IPS-20b (cell line): ENCODE measurements around the gene PACSIN2.

Experiments
- H3K27ac ChIP-seq: one replicate; pipeline ENCODE4 v1.5.1; 2013; ENCODE audit warnings: low read length
- H3K27me3 ChIP-seq: 2 replicates; pipeline ENCODE4 v1.6.1; 2013; ENCODE audit warnings: mild to moderate bottlenecking, low read length, inconsistent platforms; ENCODE audit not compliant: insufficient read depth
- H3K36me3 ChIP-seq: 2 replicates; pipeline ENCODE4 v1.6.1; 2013; ENCODE audit warnings: low read depth, mild to moderate bottlenecking, inconsistent platforms, low read length, moderate library complexity; ENCODE audit not compliant: insufficient read depth
- H3K4me1 ChIP-seq: 2 replicates; pipeline ENCODE4 v1.6.1; 2013; ENCODE audit warnings: mild to moderate bottlenecking, control low read depth, inconsistent platforms, low read length, moderate library complexity; ENCODE audit not compliant: insufficient read depth
- H3K4me3 ChIP-seq: 2 replicates; pipeline ENCODE4 v1.5.1; 2013; ENCODE audit warnings: mild to moderate bottlenecking, low read length, inconsistent platforms
- H3K9ac ChIP-seq: 2 replicates; pipeline ENCODE4 v1.6.1; 2013; ENCODE audit warnings: low read depth, mild to moderate bottlenecking, inconsistent platforms, low read length, moderate library complexity
- H3K9me3 ChIP-seq: 2 replicates; pipeline ENCODE4 v1.6.1; 2013; ENCODE audit warnings: mild to moderate bottlenecking, low read depth, low read length, inconsistent platforms; ENCODE audit not compliant: insufficient read depth

The PACSIN2 gene

GRCh38 chr22:43014869-43015676, at the start of gene PACSIN2:
PACSIN2 (minus strand) TSS chr22:43015149; CDS start chr22:42912080, 103,069 bp downstream.
- Histone ChIP-seq H3K4me1 (peaks cover 9% of the 10 kb centered on the region; the same call in 1 of the 2 replicates), H3K27me3 (peaks cover 7% of the 10 kb centered on the region; the same call in 1 of the 2 replicates), H3K27ac (no peak within 1 kb of the TSS), H3K9ac (peak within 1 kb of the TSS; percentile 81), H3K36me3 (no peaks in the 10 kb centered on the region), H3K9me3 (no peaks in the 10 kb centered on the region), H3K4me3 (peak within 1 kb of the TSS; percentile 84)

- H3K9ac ChIP-seq, result no peak overlapping the region
- H3K4me1 ChIP-seq, result no peaks in the 10 kb centered on the region
These were observed 45.2 kb upstream of the PACSIN2 start for GRCh38 chr22:43060183-43060582.

GRCh38 chr22:43057641-43058040, 42.7 kb upstream of the PACSIN2 start:
- no peak overlapping the region for H3K27ac ChIP-seq
- no peak overlapping the region for H3K4me3 ChIP-seq
- H3K27me3 ChIP-seq, result no peaks in the 10 kb centered on the region

More at GRCh38 chr22:43060183-43060582, 45.2 kb upstream of the PACSIN2 start:
- Histone ChIP-seq H3K4me3 (no peak overlapping the region), H3K36me3 (no peaks in the 10 kb centered on the region), H3K27ac (no peak overlapping the region), H3K27me3 (no peaks in the 10 kb centered on the region), H3K9me3 (no peaks in the 10 kb centered on the region)

GRCh38 chr22:43053176-43053575, 38.2 kb upstream of the PACSIN2 start:
- no peaks in the 10 kb centered on the region for H3K36me3 ChIP-seq
- no peaks in the 10 kb centered on the region for H3K4me1 ChIP-seq
- no peak overlapping the region for H3K9ac ChIP-seq
- no peaks in the 10 kb centered on the region for H3K9me3 ChIP-seq
- H3K27me3 ChIP-seq, result no peaks in the 10 kb centered on the region
- H3K27ac ChIP-seq, result no peak overlapping the region
- no peak overlapping the region for H3K4me3 ChIP-seq

More at GRCh38 chr22:43057641-43058040, 42.7 kb upstream of the PACSIN2 start:
- Histone ChIP-seq H3K36me3 (no peaks in the 10 kb centered on the region), H3K9me3 (no peaks in the 10 kb centered on the region), H3K9ac (no peak overlapping the region), H3K4me1 (no peaks in the 10 kb centered on the region)

GRCh38 chr22:43050995-43051394, 36.0 kb upstream of the PACSIN2 start:
- no peaks in the 10 kb centered on the region for H3K9me3 ChIP-seq
- no peak overlapping the region for H3K9ac ChIP-seq
- H3K27me3 ChIP-seq, result no peaks in the 10 kb centered on the region
- no peak overlapping the region for H3K27ac ChIP-seq
- H3K36me3 ChIP-seq, result no peaks in the 10 kb centered on the region
- no peaks in the 10 kb centered on the region for H3K4me1 ChIP-seq
- H3K4me3 ChIP-seq, result no peak overlapping the region

- Histone ChIP-seq H3K27ac (no peak overlapping the region), H3K9ac (no peak overlapping the region), H3K36me3 (no peaks in the 10 kb centered on the region), H3K4me3 (no peak overlapping the region), H3K4me1 (no peaks in the 10 kb centered on the region), H3K27me3 (no peaks in the 10 kb centered on the region), H3K9me3 (no peaks in the 10 kb centered on the region)
These were observed 32.7 kb upstream of the PACSIN2 start for GRCh38 chr22:43047605-43048004.

GRCh38 chr22:43044290-43044712, 29.4 kb upstream of the PACSIN2 start:
- no peaks in the 10 kb centered on the region for H3K27me3 ChIP-seq
- H3K9me3 ChIP-seq, result no peaks in the 10 kb centered on the region
- no peak overlapping the region for H3K27ac ChIP-seq
- no peaks in the 10 kb centered on the region for H3K4me1 ChIP-seq
- H3K36me3 ChIP-seq, result no peaks in the 10 kb centered on the region
- H3K9ac ChIP-seq, result no peak overlapping the region
- no peak overlapping the region for H3K4me3 ChIP-seq

- H3K4me3 ChIP-seq, result no peak overlapping the region
- no peaks in the 10 kb centered on the region for H3K27me3 ChIP-seq
- H3K9me3 ChIP-seq, result no peaks in the 10 kb centered on the region
- H3K36me3 ChIP-seq, result no peaks in the 10 kb centered on the region
- no peak overlapping the region for H3K27ac ChIP-seq
- H3K9ac ChIP-seq, result no peak overlapping the region
- no peaks in the 10 kb centered on the region for H3K4me1 ChIP-seq
These were observed 27.3 kb upstream of the PACSIN2 start for GRCh38 chr22:43042101-43042780.

- Histone ChIP-seq H3K4me3 (no peak overlapping the region), H3K27me3 (no peaks in the 10 kb centered on the region), H3K9me3 (no peaks in the 10 kb centered on the region; the same call in 1 of the 2 replicates), H3K27ac (no peak overlapping the region), H3K4me1 (no peaks in the 10 kb centered on the region), H3K9ac (no peak overlapping the region), H3K36me3 (no peaks in the 10 kb centered on the region)
These were observed 24.9 kb upstream of the PACSIN2 start for GRCh38 chr22:43039800-43040199.

- Histone ChIP-seq H3K27me3 (no peaks in the 10 kb centered on the region), H3K4me1 (no peaks in the 10 kb centered on the region), H3K9me3 (no peaks in the 10 kb centered on the region; the same call in 1 of the 2 replicates), H3K9ac (no peak overlapping the region), H3K27ac (no peak overlapping the region), H3K4me3 (no peak overlapping the region), H3K36me3 (no peaks in the 10 kb centered on the region)
These were observed 23.4 kb upstream of the PACSIN2 start for GRCh38 chr22:43038325-43038724.

- Histone ChIP-seq H3K27me3 (no peaks in the 10 kb centered on the region), H3K4me1 (no peaks in the 10 kb centered on the region), H3K27ac (no peak overlapping the region), H3K4me3 (no peak overlapping the region), H3K9me3 (no peaks in the 10 kb centered on the region; the same call in 1 of the 2 replicates), H3K9ac (no peak overlapping the region), H3K36me3 (no peaks in the 10 kb centered on the region)
These were observed 21.4 kb upstream of the PACSIN2 start for GRCh38 chr22:43036282-43036829.
